ENCODE data around the gene POLL. TPM values are rescaled to one million over a fixed set of nuclear protein-coding genes. Genes with fewer than 3 reads are reported as not detected.

Gene POLL
- total and polyA plus RNA-seq, 2 donors (not counting 3 experiments of a cell fraction or from before 2014, with no cell fraction given) = 34.3 to 42.3 TPM

DNA sequence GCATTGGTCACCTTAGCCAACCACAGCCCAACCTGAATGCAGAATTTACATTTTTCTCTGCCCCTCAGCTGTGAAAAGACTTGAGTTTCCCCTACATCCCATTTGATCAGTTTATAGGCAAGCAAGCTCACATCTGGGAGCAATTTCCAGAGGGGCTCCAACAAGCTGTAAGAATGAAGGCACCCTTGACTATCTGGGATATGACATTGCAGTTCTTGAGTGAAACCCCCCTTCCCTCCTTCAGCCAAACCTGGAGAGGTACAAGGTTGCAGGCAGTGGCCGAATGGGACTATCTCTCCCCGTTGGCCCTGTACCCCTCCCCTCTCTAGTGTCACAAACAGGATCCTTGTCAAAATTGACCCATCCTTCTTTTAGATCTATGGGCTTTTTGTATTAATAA lies 30.5 kb downstream of the POLL start:
- peaks cover 2 to 3% of the 10 kb centered on the region in 2 experiments for H3K36me3 ChIP-seq (ENCODE audit: control insufficient read depth in 2 of 2, extremely low read depth in 1 of 2, insufficient read depth in 2 of 2, low read length in 2 of 2)
- no peaks in the 10 kb centered on the region for H3K27me3 ChIP-seq (ENCODE audit: control insufficient read depth in 2 of 2, insufficient read depth in 2 of 2, low read length in 2 of 2)
- FAIRE-seq (no peak), DNase-seq (ENCODE audit: low read depth, low spot score) (no peak)
- H3K27ac ChIP-seq (ENCODE audit: insufficient read depth, low read depth, low read length) = no peak overlapping the region
- no TSS peak for BruUV-seq (replicated peaks)
- no peak overlapping the region for H3K4me3 ChIP-seq (replicated peaks in 1 of 3; ENCODE audit: insufficient read depth in 1 of 3, low read depth in 1 of 3, low read length in 3 of 3)
- H4K20me1 ChIP-seq (replicated peaks; ENCODE audit: control insufficient read depth, extremely low read depth, insufficient read depth, low read length) = no peaks in the 10 kb centered on the region
- H3K9me3 ChIP-seq (replicated peaks; ENCODE audit: control insufficient read depth, insufficient read depth, low read length) = no peaks in the 10 kb centered on the region
- POLR2A ChIA-PET = no interaction called here
- CTCF ChIA-PET = interaction anchor here (1.6 to 2.4 kb wide), 2 partner anchors 11 to 13 kb away, joined by 4 to 6 read pairs; no protein-coding TSS in a partner anchor
- no peaks in the 10 kb centered on the region for H3K9me1 ChIP-seq (replicated peaks; ENCODE audit: control insufficient read depth, extremely low read depth, insufficient read depth, low read length)
- no peaks in the 10 kb centered on the region for H3K79me2 ChIP-seq (ENCODE audit: control insufficient read depth, insufficient read depth, low read length)
- intact Hi-C loops (cut with micrococcal nuclease) = no loop called here
- TF ChIP-seq MYC (IDR thresholded peaks at IDR 0.05; ENCODE audit: low read depth, low read length) (no peak), EZH2 (IDR thresholded peaks at IDR 0.05; ENCODE audit: borderline replicate concordance, low read depth, low read length, severe bottlenecking) (no peak), JUN (IDR thresholded peaks at IDR 0.05; ENCODE audit: borderline replicate concordance, insufficient read depth, insufficient read length, low read depth) (no peak), POLR2AphosphoS5 (IDR thresholded peaks at IDR 0.05; ENCODE audit: insufficient read depth, low read depth, low read length) (no peak), GATA2 (IDR thresholded peaks at IDR 0.05; ENCODE audit: insufficient read depth, insufficient read length, low read depth, low read length) (no peak), POLR2A (IDR thresholded peaks at IDR 0.05; ENCODE audit: low read depth, low read length) (no peak), FOS (IDR thresholded peaks at IDR 0.05; ENCODE audit: borderline replicate concordance, insufficient read depth, low read length) (no peak)
- TF ChIP-seq, protein P1, sequence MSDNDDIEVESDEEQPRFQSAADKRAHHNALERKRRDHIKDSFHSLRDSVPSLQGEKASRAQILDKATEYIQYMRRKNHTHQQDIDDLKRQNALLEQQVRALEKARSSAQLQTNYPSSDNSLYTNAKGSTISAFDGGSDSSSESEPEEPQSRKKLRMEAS (IDR thresholded peaks at IDR 0.05; ENCODE audit: insufficient read depth, insufficient read length) = no peak
- TF ChIP-seq, protein P2, sequence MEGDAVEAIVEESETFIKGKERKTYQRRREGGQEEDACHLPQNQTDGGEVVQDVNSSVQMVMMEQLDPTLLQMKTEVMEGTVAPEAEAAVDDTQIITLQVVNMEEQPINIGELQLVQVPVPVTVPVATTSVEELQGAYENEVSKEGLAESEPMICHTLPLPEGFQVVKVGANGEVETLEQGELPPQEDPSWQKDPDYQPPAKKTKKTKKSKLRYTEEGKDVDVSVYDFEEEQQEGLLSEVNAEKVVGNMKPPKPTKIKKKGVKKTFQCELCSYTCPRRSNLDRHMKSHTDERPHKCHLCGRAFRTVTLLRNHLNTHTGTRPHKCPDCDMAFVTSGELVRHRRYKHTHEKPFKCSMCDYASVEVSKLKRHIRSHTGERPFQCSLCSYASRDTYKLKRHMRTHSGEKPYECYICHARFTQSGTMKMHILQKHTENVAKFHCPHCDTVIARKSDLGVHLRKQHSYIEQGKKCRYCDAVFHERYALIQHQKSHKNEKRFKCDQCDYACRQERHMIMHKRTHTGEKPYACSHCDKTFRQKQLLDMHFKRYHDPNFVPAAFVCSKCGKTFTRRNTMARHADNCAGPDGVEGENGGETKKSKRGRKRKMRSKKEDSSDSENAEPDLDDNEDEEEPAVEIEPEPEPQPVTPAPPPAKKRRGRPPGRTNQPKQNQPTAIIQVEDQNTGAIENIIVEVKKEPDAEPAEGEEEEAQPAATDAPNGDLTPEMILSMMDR (IDR thresholded peaks at IDR 0.05; ENCODE audit: extremely low read depth in 1 of 2, insufficient read depth in 1 of 2, low read depth in 1 of 2, low read length in 2 of 2) = no peak
- no peak overlapping the region for H2AFZ ChIP-seq (ENCODE audit: low read depth, low read length)
- no peak overlapping the region for H3K4me2 ChIP-seq (ENCODE audit: insufficient read depth, low read length)
- no peak overlapping the region for H3K9ac ChIP-seq (replicated peaks; ENCODE audit: extremely low read depth, insufficient read depth, low read length)
- dilution Hi-C loops (cut with MboI; ENCODE audit: extremely low pct_ligation_motif_present, low sequenced_read_pairs) = no loop called here
- H3K4me1 ChIP-seq (ENCODE audit: control insufficient read depth, extremely low read depth, insufficient read depth, low read length) = no peaks in the 10 kb centered on the region

Data from endothelial cell of umbilical vein (primary cell).